Activated naive CD8-positive, alpha-beta T cell treated with anti-CD3 and anti-CD28 coated beads, Interleukin-2, amount 10 ng/mL, durations not matched to agents 7 days and 5 days (primary cell): ENCODE results near the gene RPUSD1. TPM values are rescaled to one million over a fixed set of nuclear protein-coding genes. Genes with fewer than 3 reads are reported as not detected.

ENCODE experiments used
- ATAC-seq: fragments of 150-1000 bp; cut with Tn5 transposase; one replicate; pipeline ENCODE4 v1.10.0; 2021; ENCODE audit warnings: low read depth, moderate library complexity
- POLR2A ChIA-PET: fragments of 350-600 bp; sonication (Branson Sonifier 250); formaldehyde crosslinking; loops from one replicate; lab custom pipeline; 2021; ENCODE audit warnings: antibody characterized with exemption; lab: Charles Lee
- DNase-seq: peaks from one replicate; pipeline ENCODE4 v3.0.0; 2021
- H3K27ac Mint-ChIP-seq: one replicate; pipeline ENCODE4 v1.8.0; 2022; ENCODE audit warnings: mild to moderate bottlenecking, mixed read lengths
- H3K27me3 Mint-ChIP-seq: one replicate; pipeline ENCODE4 v1.8.0; 2022; ENCODE audit warnings: mild to moderate bottlenecking, moderate library complexity, mixed read lengths
- H3K36me3 Mint-ChIP-seq: one replicate; pipeline ENCODE4 v1.8.0; 2021; ENCODE audit warnings: mild to moderate bottlenecking, mixed read lengths
- H3K4me1 Mint-ChIP-seq: one replicate; pipeline ENCODE4 v1.8.0; 2021; ENCODE audit warnings: mixed read lengths
- H3K4me3 Mint-ChIP-seq: one replicate; pipeline ENCODE4 v1.8.0; 2022; ENCODE audit warnings: mild to moderate bottlenecking, moderate library complexity, mixed read lengths
- H3K9me3 Mint-ChIP-seq: one replicate; pipeline ENCODE4 v1.8.0; 2021; ENCODE audit warnings: mixed read lengths
- total RNA-seq, 2 experiments: library from RNA; stranded (reverse); gene quantifications; one replicate each; pipeline ENCODE4 v1.2.3, GENCODE V29; 2021

Gene RPUSD1
- total RNA-seq, 2 experiments from 2014 or later = 25.1 to 26.6 TPM

GRCh38 chr16:791131-791530 is 3.0 kb upstream of the RPUSD1 start:
- peaks cover 6% of the 10 kb centered on the region for H3K4me1 Mint-ChIP-seq
- no peak overlapping the region for H3K4me3 Mint-ChIP-seq
- POLR2A ChIA-PET = no interaction called here
- no peaks in the 10 kb centered on the region for H3K27me3 Mint-ChIP-seq
- no peak overlapping the region for H3K27ac Mint-ChIP-seq
- DNase-seq (no peak), ATAC-seq (no peak)
- no peaks in the 10 kb centered on the region for H3K9me3 Mint-ChIP-seq
- H3K36me3 Mint-ChIP-seq = peaks cover 5% of the 10 kb centered on the region

GRCh38 chr16:790086-790485 is 1.9 kb upstream of the RPUSD1 start:
- ATAC-seq = no peak
- H3K4me1 Mint-ChIP-seq = peaks cover 7% of the 10 kb centered on the region
- H3K4me3 Mint-ChIP-seq = peak overlapping the region; percentile 62
- H3K36me3 Mint-ChIP-seq = peaks cover 5% of the 10 kb centered on the region
- H3K27ac Mint-ChIP-seq = no peak overlapping the region
- no peaks in the 10 kb centered on the region for H3K27me3 Mint-ChIP-seq
- DNase-seq = no peak
- POLR2A ChIA-PET = no interaction called here
- no peaks in the 10 kb centered on the region for H3K9me3 Mint-ChIP-seq

- peak overlapping the region; percentile 62 for H3K4me3 Mint-ChIP-seq
- H3K27ac Mint-ChIP-seq = no peak overlapping the region
- peaks cover 9% of the 10 kb centered on the region for H3K4me1 Mint-ChIP-seq
- DNase-seq = no peak
- ATAC-seq = no peak
- H3K9me3 Mint-ChIP-seq = no peaks in the 10 kb centered on the region
- POLR2A ChIA-PET = interaction anchor here (1.1 to 1.3 kb wide), 4 partner anchors 11 to 94 kb away, joined by 3 to 7 read pairs (median 5); partner anchors contain the start of genes GNG13 and METRN
- peaks cover 5% of the 10 kb centered on the region for H3K36me3 Mint-ChIP-seq
- no peaks in the 10 kb centered on the region for H3K27me3 Mint-ChIP-seq
Observed at GRCh38 chr16:789191-789850, 1.1 kb upstream of the RPUSD1 start.

- Mint-ChIP-seq H3K36me3 (peaks cover 5% of the 10 kb centered on the region), H3K4me1 (peaks cover 9% of the 10 kb centered on the region), H3K4me3 (peak within 1 kb of the TSS; percentile 86), H3K27me3 (no peaks in the 10 kb centered on the region), H3K27ac (peak within 1 kb of the TSS; percentile 86), H3K9me3 (no peaks in the 10 kb centered on the region)
- DNase-seq (peak; percentile 97), ATAC-seq (peak; percentile 87)
- POLR2A ChIA-PET = interaction anchor here (0.7 to 1.3 kb wide), 9 partner anchors 12 to 221 kb away, joined by 3 to 7 read pairs (median 4); partner anchors contain the start of genes CIAO3, GNG13, METRN and METTL26
Observed at GRCh38 chr16:788399-789126, 382 bp upstream of the RPUSD1 start, which contains the start of gene CHTF18. Gene CHTF18, plus strand, starts transcription at chr16:788620. Its CDS starts 65 bp downstream, at chr16:788685.

- Mint-ChIP-seq H3K4me3 (peak overlapping the region; percentile 86), H3K36me3 (peaks cover 5% of the 10 kb centered on the region), H3K4me1 (peaks cover 9% of the 10 kb centered on the region), H3K9me3 (no peaks in the 10 kb centered on the region), H3K27me3 (no peaks in the 10 kb centered on the region), H3K27ac (peak overlapping the region; percentile 86)
- ATAC-seq = no peak
- DNase-seq = no peak
- POLR2A ChIA-PET = interaction anchor here (1.0 to 1.3 kb wide), 3 partner anchors 46 to 151 kb away, joined by 3 to 5 read pairs (median 3); partner anchors contain the start of genes CIAO3 and METTL26
Observed at GRCh38 chr16:787321-787966, 737 bp downstream of the RPUSD1 start.

- Mint-ChIP-seq H3K36me3 (no peaks in the 10 kb centered on the region), H3K9me3 (no peaks in the 10 kb centered on the region), H3K4me3 (peak overlapping the region; percentile 45), H3K27me3 (no peaks in the 10 kb centered on the region), H3K4me1 (peaks cover 4% of the 10 kb centered on the region), H3K27ac (no peak overlapping the region)
- ATAC-seq (no peak), DNase-seq (peak; percentile 86)
- POLR2A ChIA-PET = interaction anchor here (0.8 to 1.2 kb wide), 2 partner anchors 74 to 126 kb away, joined by 3 to 5 read pairs; no protein-coding TSS in a partner anchor
Observed at GRCh38 chr16:785563-786535, 2.3 kb downstream of the RPUSD1 start.

GRCh38 chr16:784431-784830 is 3.8 kb downstream of the RPUSD1 start:
- ATAC-seq (no peak), DNase-seq (no peak)
- no peaks in the 10 kb centered on the region for H3K9me3 Mint-ChIP-seq
- H3K27me3 Mint-ChIP-seq = no peaks in the 10 kb centered on the region
- no peak overlapping the region for H3K4me3 Mint-ChIP-seq
- H3K36me3 Mint-ChIP-seq = no peaks in the 10 kb centered on the region
- POLR2A ChIA-PET = interaction anchor here (0.8 kb wide), 1 partner anchor 125 kb away, joined by 3 read pairs; no protein-coding TSS in a partner anchor
- no peak overlapping the region for H3K27ac Mint-ChIP-seq
- peaks cover 3% of the 10 kb centered on the region for H3K4me1 Mint-ChIP-seq

GRCh38 chr16:783404-784161 is 4.6 kb downstream of the RPUSD1 start:
- no peak for ATAC-seq
- POLR2A ChIA-PET = interaction anchor here (0.6 kb wide), 1 partner anchor 197 kb away, joined by 3 read pairs; no protein-coding TSS in a partner anchor
- H3K4me3 Mint-ChIP-seq = no peak overlapping the region
- no peak for DNase-seq
- no peaks in the 10 kb centered on the region for H3K9me3 Mint-ChIP-seq
- no peaks in the 10 kb centered on the region for H3K27me3 Mint-ChIP-seq
- no peaks in the 10 kb centered on the region for H3K36me3 Mint-ChIP-seq
- peaks cover 3% of the 10 kb centered on the region for H3K4me1 Mint-ChIP-seq
- H3K27ac Mint-ChIP-seq = no peak overlapping the region

- ATAC-seq = no peak
- Mint-ChIP-seq H3K27me3 (no peaks in the 10 kb centered on the region), H3K4me1 (peaks cover 3% of the 10 kb centered on the region), H3K27ac (no peak overlapping the region), H3K9me3 (no peaks in the 10 kb centered on the region), H3K36me3 (no peaks in the 10 kb centered on the region), H3K4me3 (no peak overlapping the region)
- no peak for DNase-seq
- POLR2A ChIA-PET = no interaction called here
Observed at GRCh38 chr16:782766-783403, 5.3 kb downstream of the RPUSD1 start.

GRCh38 chr16:782258-782657 is 5.9 kb downstream of the RPUSD1 start:
- Mint-ChIP-seq H3K27me3 (peaks cover 2% of the 10 kb centered on the region), H3K36me3 (no peaks in the 10 kb centered on the region), H3K9me3 (no peaks in the 10 kb centered on the region), H3K27ac (no peak overlapping the region), H3K4me3 (no peak overlapping the region), H3K4me1 (peaks cover 5% of the 10 kb centered on the region)
- no peak for DNase-seq
- no peak for ATAC-seq
- POLR2A ChIA-PET = no interaction called here

- POLR2A ChIA-PET = no interaction called here
- no peak for ATAC-seq
- H3K36me3 Mint-ChIP-seq = no peaks in the 10 kb centered on the region
- no peak for DNase-seq
- peaks cover 5% of the 10 kb centered on the region for H3K4me1 Mint-ChIP-seq
- H3K4me3 Mint-ChIP-seq = no peak overlapping the region
- H3K27ac Mint-ChIP-seq = no peak overlapping the region
- H3K9me3 Mint-ChIP-seq = no peaks in the 10 kb centered on the region
- H3K27me3 Mint-ChIP-seq = peaks cover 2% of the 10 kb centered on the region
Observed at GRCh38 chr16:781346-782010, 6.7 kb downstream of the RPUSD1 start.
